ENCODE measurements around the gene TTC28.
"Not testable (repeated sequence)": the region's sequence is repeated elsewhere in the genome, so short reads cannot be mapped to it uniquely, and the experiment has no call there.

Gene TTC28

DNA sequence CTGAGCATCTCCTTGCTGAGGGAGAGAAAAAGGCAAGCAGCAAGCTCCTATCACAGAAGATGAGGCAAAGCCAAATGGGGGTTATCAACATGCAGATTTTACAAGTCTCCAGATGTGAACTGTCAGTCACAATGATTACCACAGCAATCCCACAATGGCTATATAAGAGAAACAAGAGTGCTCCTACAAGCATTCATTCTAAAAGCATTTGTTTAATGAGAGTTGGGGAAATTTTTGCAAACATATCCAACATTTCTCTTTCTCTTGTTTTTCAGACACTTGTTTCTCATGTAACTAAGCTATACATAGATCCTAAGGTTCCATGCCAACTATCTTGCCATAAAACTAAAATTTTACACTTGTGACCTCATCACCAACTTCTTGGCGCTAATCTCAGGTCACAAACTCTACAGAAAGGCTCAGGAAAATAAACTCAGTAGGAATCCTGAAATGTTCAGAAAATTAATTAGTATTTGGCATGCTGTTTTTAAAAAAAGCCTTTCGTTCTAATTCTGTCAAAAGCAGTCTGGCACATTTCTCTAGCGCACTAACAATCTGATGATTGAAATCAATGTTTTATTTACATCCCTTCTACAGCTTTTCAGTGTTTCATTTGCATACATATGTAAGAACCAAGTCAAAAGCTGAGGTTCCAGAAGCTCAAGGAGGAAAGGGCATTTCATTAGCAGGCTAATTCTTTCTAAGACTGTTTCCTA is 199.5 kb downstream of the TTC28 start:
- DNase-seq = no peak

- DNase-seq = no peak
Measured at GRCh38 chr22:28478564-28478963, 201.1 kb downstream of the TTC28 start.

DNA sequence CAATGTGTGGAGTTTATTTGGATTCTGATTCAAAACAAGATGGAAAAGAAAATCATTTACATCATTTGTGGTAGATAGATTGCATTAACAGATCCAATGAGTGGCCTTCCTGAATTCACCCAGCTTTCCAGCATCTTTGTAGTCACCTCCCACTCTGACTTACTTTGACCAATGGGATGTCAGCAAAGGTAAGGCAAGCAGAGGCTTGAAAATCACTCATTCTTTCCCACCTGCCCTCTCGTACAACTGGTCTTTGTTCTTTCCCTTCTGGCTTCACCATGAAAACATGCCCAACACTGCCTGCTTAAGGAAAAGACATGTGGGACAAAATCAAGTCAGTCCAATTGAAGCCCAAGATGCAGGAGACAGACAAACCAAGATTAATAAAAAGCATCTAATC is 202.1 kb downstream of the TTC28 start:
- no peak for DNase-seq

DNA sequence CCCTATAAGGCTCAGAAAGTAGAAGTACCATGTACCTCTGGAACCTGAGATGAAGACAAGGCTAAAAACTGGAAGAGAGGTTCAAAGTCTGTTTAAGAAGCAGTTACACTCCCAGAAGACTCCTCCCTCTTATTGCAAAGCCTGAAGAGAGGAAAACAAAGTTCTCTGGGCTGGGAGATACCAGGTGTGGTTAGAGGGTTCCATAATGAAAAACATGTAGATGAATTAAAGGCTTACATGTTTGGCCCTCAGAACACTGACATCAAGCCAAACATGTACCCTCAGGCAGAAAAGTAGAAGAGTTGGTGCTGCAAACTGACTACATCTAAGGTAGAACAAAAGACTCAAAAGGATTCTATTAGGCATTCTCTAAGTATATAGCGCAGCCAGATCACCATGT is 205.3 kb downstream of the TTC28 start:
- no peak for DNase-seq

DNA sequence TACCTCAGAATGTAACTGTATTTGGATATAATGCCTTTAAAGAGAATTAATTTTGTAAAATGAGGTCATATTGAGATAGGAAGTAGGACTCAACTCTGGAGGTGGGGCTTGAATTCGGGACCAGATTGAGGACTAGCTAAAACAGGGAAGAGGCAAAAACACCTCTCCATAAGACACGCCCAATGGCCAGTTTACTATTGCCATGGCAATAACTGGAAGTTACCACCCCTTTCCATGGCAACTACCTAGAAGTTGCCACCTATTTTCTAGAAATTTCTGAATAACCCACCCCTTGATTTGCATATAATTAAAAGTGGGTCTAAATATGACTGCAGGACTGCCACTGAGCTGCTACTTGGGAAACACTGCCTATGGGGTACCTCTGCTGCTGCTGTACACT is 206.4 kb downstream of the TTC28 start:
- no peak for DNase-seq

DNA sequence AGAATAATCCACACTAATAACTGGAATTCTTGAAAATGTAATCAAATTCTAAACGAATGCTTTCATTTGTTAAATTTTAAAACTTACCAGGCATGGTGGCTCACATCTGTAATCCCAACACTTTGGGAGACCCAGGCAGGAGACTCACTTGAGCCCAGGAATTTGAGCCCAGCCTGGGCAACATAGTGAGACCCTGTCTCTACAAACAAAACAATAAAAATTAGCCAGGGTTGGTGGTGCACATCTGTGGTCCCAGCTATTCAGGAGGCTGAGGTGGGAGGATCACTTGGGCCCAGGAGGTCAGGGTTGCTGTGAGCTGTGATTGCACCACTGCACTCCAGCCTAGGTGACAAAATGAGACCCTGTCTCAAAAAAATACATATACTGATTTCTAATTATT is 212.6 kb downstream of the TTC28 start:
- DNase-seq = not testable (repeated sequence)

DNA sequence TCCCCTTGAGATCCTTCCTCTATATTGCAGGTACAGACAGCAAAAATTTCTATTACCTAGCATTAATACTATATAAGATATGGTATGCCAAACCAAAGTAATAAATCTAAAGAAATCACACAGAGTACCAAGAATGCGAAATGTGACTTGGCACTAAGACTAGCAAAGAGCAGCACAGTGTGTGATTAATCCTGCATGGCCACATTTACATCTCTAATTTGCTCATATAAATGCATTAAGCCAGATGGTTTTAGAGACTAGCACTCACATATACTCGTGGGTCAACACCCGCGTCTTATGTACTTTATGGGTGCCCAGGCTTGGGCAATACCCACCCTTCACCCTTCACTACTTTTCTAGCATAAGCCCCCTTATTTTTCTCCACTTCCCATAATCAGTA is 213.2 kb downstream of the TTC28 start:
- no peak for DNase-seq

GRCh38 chr22:28465841-28466240 is 213.8 kb downstream of the TTC28 start:
- DNase-seq = no peak

DNA sequence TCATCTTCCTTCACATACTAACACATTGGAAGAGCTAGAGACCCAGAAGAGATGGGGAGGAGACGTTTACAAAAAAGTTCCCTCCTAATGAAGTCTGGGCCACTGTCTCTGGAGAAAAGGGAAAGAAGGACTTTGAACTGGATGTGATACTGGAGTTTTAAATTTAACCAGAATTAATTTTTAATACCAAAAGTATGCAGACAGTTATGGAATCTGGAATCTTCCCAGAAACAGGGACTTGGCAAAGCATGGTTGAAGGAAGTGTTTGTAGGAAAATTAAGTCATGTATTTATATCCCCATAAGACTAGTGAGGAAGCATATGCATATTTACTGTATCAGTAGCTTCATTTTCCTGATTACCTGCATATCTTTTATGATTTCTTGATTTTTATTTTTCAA is 215.5 kb downstream of the TTC28 start:
- no peak for DNase-seq

DNA sequence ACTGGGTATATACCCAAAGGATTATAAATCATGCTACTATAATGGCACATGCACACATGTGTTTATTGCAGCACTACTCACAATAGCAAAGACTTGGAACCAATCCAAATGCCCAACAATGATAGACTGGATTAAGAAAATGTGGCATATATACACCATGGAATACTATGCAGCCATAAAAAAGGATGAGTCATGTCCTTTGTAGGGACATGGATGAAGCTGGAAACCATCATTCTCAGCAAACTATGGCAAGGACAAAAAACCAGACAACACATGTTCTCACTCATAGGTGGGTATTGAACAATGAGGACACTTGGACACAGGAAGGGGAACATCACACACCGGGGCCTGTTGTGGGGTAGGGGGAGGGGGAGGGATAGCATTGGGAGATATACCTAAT is 216.2 kb downstream of the TTC28 start:
- not testable (repeated sequence) for DNase-seq

DNA sequence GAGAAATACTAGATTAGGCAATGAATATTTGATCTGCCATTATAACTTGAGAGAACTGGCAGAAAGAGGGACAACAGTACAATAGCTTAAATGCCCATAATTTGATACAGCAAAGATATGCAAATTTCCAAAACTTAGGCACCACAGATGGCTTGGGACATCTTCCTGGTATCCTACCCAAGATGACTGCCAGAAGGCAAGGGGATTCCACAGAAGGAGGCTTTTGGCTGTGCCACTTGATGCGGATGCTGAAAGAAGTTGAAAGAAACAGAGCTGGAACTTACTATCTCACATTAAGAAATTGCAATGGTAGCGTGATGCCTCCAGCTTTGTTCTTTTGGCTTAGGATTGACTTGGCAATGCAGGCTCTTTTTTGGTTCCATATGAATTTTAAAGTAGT is 216.7 kb downstream of the TTC28 start:
- DNase-seq = no peak

- no peak for DNase-seq
Measured at GRCh38 chr22:28462041-28462440, 217.6 kb downstream of the TTC28 start.

DNA sequence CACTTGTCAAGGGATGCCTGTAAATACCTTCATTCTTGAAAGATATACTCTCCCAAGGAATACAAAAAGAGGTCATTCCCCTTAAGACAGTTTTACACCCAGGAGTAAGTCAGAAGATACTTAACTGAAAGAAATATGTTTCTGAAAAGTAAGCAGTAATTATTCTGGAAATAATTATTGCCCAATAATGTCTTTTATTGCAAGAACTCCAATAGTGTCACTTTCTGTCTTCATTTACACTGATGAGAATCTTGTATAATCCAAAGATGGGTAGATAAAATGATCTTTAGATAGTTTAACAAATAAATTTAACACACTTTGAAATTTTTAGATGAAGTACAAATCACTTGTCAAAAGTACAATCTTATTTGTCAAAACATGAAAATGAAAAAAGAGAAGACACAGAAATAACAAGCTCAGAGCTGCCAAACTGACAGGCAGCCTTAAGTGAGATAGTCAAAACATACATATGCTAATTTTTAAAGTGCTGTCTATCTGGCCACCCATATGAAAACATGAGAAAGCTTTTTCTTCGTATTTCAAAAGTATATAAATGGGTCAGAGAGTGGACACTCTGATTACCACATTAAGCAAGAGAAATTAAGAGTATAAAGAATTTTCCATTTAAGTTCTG is 225.1 kb downstream of the TTC28 start:
- DNase-seq = no peak

DNA sequence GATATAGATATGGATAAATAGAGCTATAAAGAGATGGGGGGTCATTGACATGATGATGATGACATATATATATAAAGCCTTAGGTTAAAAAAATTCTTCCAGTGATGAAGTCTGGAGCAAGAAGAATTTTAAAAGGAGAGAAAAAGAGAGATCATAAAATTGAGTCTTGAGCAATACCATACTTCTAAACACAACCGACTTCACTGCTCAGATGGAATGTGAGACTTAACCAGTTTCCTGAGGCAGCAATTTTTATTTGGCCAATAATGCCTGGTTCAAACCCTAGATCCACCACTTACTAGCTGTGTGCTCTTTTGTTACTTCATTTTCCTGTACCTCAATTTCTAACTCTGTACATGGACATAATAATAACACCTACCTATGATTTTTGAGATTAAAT is 229.5 kb downstream of the TTC28 start:
- DNase-seq = no peak

- DNase-seq = no peak
Measured at GRCh38 chr22:28449041-28449440, 230.6 kb downstream of the TTC28 start.

DNA sequence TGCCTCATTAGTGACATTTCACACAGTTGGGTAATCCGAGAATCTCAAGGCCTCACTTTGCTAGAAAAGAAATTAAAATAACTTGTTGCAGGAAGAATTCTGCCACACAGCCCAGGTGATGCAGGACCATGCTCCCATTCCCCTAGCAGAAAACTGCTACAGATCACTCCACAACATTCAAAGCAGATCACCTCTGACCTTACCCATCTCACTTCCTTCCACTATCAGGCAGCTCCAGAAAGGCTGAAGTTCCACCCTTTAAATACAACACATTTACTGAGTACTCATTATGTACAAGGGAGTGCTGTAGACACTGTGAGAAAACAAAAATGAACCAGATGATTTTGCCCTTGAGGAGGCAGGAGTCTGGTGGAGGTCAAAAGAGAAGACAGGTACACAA is 231.0 kb downstream of the TTC28 start:
- no peak for DNase-seq

DNA sequence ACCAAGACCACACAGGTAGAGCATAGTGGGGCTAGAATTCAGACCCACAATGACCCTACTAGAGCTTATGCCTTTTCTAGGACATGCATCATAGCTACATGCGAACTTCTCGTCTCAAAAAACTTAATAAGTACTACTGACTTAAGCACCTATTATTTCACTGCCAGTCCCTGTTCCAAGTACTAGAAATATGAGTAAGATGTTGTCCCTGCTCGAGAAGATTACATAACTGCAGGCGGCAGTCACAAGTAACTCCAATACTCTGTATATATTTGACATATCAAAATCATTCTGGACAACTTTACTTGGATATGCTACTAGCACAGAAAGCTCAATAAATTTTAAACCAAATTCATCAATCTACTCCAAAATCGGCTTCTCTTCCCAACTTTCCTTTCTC is 235.0 kb downstream of the TTC28 start:
- no peak for DNase-seq

GRCh38 chr22:28443526-28443876 is 236.1 kb downstream of the TTC28 start:
- DNase-seq = peak; percentile 52

GRCh38 chr22:28442711-28443525 is 236.7 kb downstream of the TTC28 start:
- peak; percentile 33 for DNase-seq

GRCh38 chr22:28442264-28442710 is 237.4 kb downstream of the TTC28 start:
- DNase-seq = peak; percentile 76

DNA sequence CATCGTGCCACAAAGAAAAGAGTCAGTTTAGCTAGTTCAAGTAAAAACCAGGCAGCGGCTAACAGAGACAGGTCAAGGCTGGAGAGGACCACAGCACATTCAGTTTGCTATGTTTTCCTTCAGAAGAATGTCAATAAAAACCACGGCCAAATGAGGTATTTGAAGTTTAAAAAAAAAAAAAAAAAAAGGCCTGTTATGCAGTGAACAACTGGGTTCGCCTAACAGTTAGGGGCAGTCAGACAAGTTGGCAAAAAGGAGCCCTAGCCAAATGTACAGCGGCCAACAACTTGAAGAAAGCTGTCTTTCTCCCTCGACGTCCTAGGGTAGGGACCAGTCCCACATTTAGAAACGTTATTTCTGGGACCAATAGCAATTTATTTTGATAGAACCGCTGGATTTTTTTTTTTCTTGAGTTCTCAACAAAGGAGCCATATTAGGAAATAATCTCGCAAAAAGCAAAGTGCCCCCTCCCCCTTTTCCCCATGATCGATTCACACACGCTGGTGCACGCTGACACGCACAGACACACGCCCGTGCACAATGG is 237.8 kb downstream of the TTC28 start:
- no peak for DNase-seq

DNA sequence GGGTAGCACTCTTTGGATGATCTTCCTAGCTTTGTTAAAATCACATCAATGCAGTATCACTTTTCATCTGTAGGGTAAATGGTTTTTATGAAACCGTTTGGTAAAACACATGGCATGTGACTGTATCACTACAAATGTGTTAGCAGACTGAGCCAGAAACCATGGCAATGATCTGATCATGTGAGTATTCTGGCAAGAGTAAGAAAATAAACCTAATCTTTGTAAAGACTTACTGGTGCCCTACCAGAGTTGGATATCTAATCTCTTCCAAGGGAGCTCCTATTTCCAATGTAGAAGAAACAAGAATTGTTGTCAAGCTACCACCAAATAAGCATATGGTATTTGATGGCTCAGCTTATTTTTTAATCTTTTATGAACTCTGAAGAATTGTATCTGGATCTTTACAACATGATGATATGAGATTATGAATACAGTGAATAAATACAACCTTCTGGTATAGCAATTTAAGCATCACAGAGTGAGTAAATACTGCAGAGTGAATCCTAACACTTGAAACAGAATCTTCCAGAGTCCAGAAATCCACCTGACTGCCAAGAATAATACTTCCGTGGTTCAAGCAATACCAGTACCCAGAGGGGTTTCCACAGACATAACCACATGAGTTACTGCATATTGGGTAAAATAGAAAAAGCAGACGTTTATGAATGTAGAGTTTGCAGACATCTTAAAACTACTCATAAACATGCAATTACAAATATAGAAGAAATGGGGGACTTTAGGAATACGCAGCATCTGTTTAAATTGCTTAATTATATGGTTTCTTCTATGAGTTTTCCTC is 238.8 kb downstream of the TTC28 start:
- DNase-seq = no peak
